ENCODE data around the gene RUNX2.

Gene RUNX2

DNA sequence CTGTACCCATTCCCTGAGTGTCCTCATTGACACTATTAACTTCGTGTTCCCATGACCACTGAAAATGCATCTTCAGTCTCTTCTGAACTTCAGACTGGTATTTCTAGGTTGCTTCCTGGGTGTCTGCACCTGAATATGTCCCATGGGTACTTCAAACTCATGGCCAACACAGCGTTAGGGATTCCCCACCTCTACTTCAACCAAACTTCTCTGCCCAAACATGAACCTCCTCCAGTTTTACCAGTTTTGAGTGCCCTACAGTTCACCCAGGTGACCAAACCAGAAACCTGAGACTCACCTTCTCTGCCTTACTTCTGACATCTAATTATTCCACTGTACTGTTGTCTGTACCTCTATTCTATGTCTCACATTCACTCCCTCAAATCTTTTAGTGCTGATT lies 149.1 kb downstream of the RUNX2 start:
- no peak overlapping the region for H3K27ac ChIP-seq
- TF ChIP-seq, protein P1, sequence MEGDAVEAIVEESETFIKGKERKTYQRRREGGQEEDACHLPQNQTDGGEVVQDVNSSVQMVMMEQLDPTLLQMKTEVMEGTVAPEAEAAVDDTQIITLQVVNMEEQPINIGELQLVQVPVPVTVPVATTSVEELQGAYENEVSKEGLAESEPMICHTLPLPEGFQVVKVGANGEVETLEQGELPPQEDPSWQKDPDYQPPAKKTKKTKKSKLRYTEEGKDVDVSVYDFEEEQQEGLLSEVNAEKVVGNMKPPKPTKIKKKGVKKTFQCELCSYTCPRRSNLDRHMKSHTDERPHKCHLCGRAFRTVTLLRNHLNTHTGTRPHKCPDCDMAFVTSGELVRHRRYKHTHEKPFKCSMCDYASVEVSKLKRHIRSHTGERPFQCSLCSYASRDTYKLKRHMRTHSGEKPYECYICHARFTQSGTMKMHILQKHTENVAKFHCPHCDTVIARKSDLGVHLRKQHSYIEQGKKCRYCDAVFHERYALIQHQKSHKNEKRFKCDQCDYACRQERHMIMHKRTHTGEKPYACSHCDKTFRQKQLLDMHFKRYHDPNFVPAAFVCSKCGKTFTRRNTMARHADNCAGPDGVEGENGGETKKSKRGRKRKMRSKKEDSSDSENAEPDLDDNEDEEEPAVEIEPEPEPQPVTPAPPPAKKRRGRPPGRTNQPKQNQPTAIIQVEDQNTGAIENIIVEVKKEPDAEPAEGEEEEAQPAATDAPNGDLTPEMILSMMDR (conservative IDR thresholded peaks at IDR 0.05), result no peak
- no peak for TF ChIP-seq ZFX (IDR thresholded peaks at IDR 0.05)

DNA sequence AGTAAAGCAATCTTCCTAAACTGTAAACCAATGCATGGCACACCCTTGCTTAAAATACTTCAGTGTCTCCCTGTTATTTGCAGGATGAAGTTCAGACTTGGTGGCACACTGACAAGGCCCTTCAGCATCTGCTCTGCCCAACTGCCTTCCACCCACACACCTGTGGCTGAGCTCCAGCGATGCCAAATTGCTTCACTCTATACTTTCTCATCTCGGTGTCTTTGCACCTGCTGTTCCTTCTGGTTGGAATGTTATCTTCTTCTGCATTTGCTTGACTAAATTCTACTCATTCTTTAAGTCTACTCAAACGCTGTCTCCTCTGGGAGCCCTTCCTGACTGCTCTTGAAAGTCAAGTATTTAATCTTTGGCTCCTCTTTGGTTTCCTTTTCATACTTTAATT lies 149.7 kb downstream of the RUNX2 start:
- TF ChIP-seq, protein P1 (conservative IDR thresholded peaks at IDR 0.05), result no peak
- no peak for TF ChIP-seq ZFX (IDR thresholded peaks at IDR 0.05)
- no peak overlapping the region for H3K27ac ChIP-seq

DNA sequence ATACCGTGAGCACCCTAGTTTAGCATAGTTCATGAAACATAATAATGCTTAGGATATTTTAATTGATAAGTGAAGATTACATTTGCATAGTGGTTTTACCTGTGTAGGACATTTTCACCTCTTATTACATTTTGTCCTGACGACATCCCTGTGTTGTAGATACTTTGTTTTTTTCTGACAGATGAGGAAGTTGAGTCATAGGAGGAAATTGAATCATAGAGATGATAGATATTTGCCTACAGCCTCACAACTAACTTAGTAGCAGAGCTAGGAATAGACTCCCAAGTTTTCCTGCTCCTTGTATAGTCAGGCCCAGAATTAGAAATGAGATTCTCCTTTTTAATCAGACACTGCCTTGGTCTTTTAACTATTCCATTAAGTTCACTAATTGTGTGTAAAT lies 150.1 kb downstream of the RUNX2 start:
- no peak overlapping the region for H3K27ac ChIP-seq
- no peak for TF ChIP-seq ZFX (IDR thresholded peaks at IDR 0.05)

GRCh38 chr6:45479834-45480751 lies 152.0 kb downstream of the RUNX2 start:
- H3K27ac ChIP-seq, result no peak overlapping the region

DNA sequence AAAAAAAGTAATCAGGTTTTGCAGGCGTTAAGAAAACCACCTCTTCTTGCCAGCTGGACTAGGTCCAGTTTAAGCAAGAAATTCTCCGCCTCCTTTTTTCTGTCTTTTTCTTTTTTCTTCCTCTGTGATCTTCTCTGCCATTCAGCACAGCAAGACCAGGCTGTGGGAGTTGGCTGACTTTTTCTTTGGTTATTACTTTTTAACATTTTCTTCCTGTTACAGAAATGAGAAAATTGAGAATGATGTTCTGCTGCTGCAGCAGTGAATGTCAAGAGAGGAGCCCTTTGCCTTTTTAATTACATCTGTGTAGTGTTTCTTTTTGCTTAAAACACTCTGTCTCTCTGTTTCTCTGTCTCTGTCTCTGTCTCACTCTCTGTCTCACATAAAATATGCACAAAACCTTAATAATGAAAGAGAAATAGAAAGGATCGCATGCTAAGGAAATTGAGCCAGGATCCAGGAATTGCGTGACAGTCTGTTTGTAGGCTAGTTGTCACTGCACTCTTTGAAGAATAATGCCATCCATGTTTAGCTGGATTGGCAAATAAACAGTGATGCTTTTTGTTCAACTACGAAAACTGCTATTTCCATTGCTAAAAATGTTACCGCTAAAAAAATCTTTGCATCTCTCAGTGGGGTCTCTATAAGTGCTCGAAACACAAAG lies 152.8 kb downstream of the RUNX2 start:
- no peak overlapping the region for H3K27ac ChIP-seq
- TF ChIP-seq ZFX (IDR thresholded peaks at IDR 0.05), result no peak
- TF ChIP-seq, protein P1 (conservative IDR thresholded peaks at IDR 0.05), result no peak

More at GRCh38 chr6:45479834-45480751, 152.0 kb downstream of the RUNX2 start:
- TF ChIP-seq ZFX (IDR thresholded peaks at IDR 0.05), result no peak
- TF ChIP-seq, protein P1 (conservative IDR thresholded peaks at IDR 0.05), result no peak

DNA sequence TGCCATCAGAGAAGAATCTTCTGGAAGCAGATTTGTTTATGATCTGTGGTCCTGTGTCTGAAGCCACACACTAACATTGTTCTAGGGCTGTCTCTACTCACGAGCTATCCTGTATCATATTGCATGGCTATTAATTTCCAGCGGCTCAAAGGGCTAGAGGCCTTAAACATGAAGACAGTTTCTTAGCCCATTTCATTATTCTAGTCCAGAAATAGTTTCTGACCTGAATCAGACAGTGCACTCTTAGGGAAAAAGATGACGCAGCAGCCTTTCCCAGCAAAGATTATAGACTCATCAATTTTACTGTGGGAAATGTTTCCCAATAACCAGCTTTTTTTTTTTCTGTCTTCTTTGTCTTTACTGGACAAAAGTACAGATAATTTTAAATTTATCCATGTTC lies 154.9 kb downstream of the RUNX2 start:
- H3K27ac ChIP-seq, result no peak overlapping the region
- no peak for TF ChIP-seq ZFX (IDR thresholded peaks at IDR 0.05)
- TF ChIP-seq, protein P1 (conservative IDR thresholded peaks at IDR 0.05), result no peak

DNA sequence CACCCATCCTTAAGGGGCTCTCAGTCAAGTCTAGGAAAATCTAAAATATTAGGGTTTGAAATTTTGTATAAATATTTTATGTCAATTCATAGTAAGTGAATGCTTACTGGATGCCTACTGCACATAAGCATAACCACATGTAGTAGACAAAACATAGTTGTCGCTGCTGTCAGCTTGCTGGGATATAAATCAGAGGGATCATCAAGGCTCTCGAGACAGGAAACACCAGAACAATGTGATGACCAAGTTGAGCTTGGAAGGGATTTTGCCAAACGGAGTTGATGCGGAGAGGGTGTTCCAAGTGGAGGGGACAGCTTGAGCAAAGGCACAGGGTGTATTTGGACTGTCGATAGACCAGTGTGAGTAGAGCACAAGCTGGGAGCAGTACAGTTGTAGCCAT lies 155.4 kb downstream of the RUNX2 start:
- no peak overlapping the region for H3K27ac ChIP-seq
- TF ChIP-seq, protein P1 (conservative IDR thresholded peaks at IDR 0.05), result no peak
- TF ChIP-seq ZFX (IDR thresholded peaks at IDR 0.05), result no peak

Measured in C4-2B (cell line).